ENCODE results near the gene NT5C.

DNA sequence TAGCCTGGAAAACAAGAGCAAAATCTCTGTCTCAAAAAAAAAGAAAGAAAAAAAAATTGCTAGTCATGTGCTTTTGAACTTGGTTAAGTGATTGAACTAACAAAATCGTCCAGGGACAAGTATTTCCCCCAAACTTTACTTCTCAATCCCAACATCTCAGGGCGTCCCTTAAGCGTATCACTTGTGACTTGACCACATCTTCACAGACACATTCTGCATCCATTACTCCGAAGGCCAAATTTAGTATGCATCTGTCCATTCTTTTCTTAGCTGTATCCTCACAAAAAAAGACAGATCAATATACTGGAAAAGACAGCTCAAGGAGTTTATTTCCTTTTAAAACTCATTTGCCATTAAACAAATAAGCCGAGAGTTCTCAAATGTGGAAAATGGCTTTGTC lies 28.7 kb upstream of the NT5C start:
- TF ChIP-seq, protein P1, sequence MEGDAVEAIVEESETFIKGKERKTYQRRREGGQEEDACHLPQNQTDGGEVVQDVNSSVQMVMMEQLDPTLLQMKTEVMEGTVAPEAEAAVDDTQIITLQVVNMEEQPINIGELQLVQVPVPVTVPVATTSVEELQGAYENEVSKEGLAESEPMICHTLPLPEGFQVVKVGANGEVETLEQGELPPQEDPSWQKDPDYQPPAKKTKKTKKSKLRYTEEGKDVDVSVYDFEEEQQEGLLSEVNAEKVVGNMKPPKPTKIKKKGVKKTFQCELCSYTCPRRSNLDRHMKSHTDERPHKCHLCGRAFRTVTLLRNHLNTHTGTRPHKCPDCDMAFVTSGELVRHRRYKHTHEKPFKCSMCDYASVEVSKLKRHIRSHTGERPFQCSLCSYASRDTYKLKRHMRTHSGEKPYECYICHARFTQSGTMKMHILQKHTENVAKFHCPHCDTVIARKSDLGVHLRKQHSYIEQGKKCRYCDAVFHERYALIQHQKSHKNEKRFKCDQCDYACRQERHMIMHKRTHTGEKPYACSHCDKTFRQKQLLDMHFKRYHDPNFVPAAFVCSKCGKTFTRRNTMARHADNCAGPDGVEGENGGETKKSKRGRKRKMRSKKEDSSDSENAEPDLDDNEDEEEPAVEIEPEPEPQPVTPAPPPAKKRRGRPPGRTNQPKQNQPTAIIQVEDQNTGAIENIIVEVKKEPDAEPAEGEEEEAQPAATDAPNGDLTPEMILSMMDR (IDR thresholded peaks at IDR 0.05): no peak
- TF ChIP-seq POLR2A (IDR thresholded peaks at IDR 0.05): no peak
